ENCODE data around the gene TRIM67. TPM values are rescaled to one million over a fixed set of nuclear protein-coding genes. Genes with fewer than 3 reads are reported as not detected.

TRIM67 gene
- total RNA-seq, 1 experiment from 2014 or later, result not detected

DNA sequence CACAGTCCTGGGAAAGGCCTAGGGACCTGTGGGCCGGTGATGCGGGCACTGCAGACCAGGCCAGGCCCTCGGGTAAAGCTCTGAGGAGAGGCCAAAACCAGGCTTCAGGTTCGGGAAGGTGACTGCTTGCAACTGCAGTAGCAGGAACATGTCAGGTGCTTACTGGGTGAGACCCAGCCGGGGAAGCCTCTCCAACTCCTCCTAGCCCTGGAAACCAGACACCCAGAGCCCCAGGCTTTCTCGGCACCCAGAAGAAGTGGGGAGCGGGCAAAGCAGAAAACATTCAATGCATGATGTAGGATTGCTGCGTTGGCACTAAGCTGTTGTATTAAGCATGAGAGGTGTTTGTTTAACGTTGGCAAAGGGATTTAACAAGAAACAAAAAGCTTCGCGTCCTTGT is 58.9 kb downstream of the TRIM67 start (continued):
- TF ChIP-seq CREB1 (CRISPR knock-in tag; IDR thresholded peaks at IDR 0.05), result no peak
- TF ChIP-seq, protein P1, sequence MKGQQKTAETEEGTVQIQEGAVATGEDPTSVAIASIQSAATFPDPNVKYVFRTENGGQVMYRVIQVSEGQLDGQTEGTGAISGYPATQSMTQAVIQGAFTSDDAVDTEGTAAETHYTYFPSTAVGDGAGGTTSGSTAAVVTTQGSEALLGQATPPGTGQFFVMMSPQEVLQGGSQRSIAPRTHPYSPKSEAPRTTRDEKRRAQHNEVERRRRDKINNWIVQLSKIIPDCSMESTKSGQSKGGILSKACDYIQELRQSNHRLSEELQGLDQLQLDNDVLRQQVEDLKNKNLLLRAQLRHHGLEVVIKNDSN (CRISPR knock-in tag; IDR thresholded peaks at IDR 0.05), result no peak
- TF ChIP-seq, protein P2, sequence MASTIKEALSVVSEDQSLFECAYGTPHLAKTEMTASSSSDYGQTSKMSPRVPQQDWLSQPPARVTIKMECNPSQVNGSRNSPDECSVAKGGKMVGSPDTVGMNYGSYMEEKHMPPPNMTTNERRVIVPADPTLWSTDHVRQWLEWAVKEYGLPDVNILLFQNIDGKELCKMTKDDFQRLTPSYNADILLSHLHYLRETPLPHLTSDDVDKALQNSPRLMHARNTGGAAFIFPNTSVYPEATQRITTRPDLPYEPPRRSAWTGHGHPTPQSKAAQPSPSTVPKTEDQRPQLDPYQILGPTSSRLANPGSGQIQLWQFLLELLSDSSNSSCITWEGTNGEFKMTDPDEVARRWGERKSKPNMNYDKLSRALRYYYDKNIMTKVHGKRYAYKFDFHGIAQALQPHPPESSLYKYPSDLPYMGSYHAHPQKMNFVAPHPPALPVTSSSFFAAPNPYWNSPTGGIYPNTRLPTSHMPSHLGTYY (CRISPR knock-in tag; IDR thresholded peaks at IDR 0.05), result no peak
- TF ChIP-seq, protein P3, sequence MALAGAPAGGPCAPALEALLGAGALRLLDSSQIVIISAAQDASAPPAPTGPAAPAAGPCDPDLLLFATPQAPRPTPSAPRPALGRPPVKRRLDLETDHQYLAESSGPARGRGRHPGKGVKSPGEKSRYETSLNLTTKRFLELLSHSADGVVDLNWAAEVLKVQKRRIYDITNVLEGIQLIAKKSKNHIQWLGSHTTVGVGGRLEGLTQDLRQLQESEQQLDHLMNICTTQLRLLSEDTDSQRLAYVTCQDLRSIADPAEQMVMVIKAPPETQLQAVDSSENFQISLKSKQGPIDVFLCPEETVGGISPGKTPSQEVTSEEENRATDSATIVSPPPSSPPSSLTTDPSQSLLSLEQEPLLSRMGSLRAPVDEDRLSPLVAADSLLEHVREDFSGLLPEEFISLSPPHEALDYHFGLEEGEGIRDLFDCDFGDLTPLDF (CRISPR knock-in tag; IDR thresholded peaks at IDR 0.05), result no peak

DNA sequence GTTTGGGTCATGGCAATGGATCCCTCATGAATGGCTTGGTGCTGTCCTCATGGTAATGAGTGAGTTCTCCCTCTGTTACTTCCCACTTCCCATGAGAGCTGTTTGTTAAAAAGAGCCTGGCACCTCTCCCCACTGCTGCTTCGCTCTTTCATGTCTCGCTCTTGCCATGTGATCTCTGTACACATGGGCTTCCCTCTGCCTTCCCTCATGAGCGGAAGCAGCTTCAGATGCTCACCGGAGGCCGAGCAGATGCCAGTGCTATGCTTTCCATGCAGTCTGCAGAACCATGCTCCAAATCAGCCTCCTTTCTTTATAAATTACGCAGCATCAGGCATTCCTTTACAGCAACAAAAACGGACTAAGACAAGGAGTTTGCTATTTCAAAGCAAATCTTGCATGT is 64.3 kb downstream of the TRIM67 start:
- DNase-seq (ENCODE audit: low spot score) (no peak), ATAC-seq (no peak)
- no peaks in the 10 kb centered on the region for H3K4me1 Mint-ChIP-seq
- POLR2A ChIA-PET, result interaction anchor here (0.7 kb wide), 1 partner anchor 14 kb away, joined by 9 read pairs; no protein-coding TSS in a partner anchor
- peaks cover 22% of the 10 kb centered on the region for H3K36me3 Mint-ChIP-seq
- H3K27ac Mint-ChIP-seq, result no peak overlapping the region
- H3K27me3 Mint-ChIP-seq (ENCODE audit: low read depth), result peaks cover 3% of the 10 kb centered on the region; the same call in 1 of the 2 replicates
- H3K9me3 Mint-ChIP-seq, result no peaks in the 10 kb centered on the region
- TF ChIP-seq, protein P4, sequence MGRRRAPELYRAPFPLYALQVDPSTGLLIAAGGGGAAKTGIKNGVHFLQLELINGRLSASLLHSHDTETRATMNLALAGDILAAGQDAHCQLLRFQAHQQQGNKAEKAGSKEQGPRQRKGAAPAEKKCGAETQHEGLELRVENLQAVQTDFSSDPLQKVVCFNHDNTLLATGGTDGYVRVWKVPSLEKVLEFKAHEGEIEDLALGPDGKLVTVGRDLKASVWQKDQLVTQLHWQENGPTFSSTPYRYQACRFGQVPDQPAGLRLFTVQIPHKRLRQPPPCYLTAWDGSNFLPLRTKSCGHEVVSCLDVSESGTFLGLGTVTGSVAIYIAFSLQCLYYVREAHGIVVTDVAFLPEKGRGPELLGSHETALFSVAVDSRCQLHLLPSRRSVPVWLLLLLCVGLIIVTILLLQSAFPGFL (CRISPR knock-in tag; IDR thresholded peaks at IDR 0.05; ENCODE audit: borderline replicate concordance), result no peak
- TF ChIP-seq TCF7 (CRISPR knock-in tag; IDR thresholded peaks at IDR 0.05; ENCODE audit: low read depth) (no peak), SOX15 (CRISPR knock-in tag; IDR thresholded peaks at IDR 0.05) (no peak), ZNF423 (CRISPR knock-in tag; IDR thresholded peaks at IDR 0.05) (no peak), ZNF396 (CRISPR knock-in tag; IDR thresholded peaks at IDR 0.05; ENCODE audit: borderline replicate concordance) (no peak), ETV6 (CRISPR knock-in tag; IDR thresholded peaks at IDR 0.05) (no peak), FOXK1 (CRISPR knock-in tag; IDR thresholded peaks at IDR 0.05) (no peak), CREM (CRISPR knock-in tag; IDR thresholded peaks at IDR 0.05) (no peak), CBFB (CRISPR knock-in tag; IDR thresholded peaks at IDR 0.05; ENCODE audit: low read depth) (no peak), IRF2 (CRISPR knock-in tag; IDR thresholded peaks at IDR 0.05; ENCODE audit: borderline replicate concordance, low read depth) (no peak), ZNF317 (CRISPR knock-in tag; IDR thresholded peaks at IDR 0.05; ENCODE audit: borderline replicate concordance, low read depth) (no peak), GTF2I (CRISPR knock-in tag; conservative IDR thresholded peaks at IDR 0.05) (no peak)
- TF ChIP-seq, protein P5, sequence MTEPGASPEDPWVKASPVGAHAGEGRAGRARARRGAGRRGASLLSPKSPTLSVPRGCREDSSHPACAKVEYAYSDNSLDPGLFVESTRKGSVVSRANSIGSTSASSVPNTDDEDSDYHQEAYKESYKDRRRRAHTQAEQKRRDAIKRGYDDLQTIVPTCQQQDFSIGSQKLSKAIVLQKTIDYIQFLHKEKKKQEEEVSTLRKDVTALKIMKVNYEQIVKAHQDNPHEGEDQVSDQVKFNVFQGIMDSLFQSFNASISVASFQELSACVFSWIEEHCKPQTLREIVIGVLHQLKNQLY (CRISPR knock-in tag; IDR thresholded peaks at IDR 0.05), result no peak
- TF ChIP-seq, protein P6, sequence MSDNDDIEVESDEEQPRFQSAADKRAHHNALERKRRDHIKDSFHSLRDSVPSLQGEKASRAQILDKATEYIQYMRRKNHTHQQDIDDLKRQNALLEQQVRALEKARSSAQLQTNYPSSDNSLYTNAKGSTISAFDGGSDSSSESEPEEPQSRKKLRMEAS (CRISPR knock-in tag; IDR thresholded peaks at IDR 0.05), result no peak
- CTCF ChIA-PET, result no interaction called here
- no peak overlapping the region for H3K4me3 Mint-ChIP-seq

DNA sequence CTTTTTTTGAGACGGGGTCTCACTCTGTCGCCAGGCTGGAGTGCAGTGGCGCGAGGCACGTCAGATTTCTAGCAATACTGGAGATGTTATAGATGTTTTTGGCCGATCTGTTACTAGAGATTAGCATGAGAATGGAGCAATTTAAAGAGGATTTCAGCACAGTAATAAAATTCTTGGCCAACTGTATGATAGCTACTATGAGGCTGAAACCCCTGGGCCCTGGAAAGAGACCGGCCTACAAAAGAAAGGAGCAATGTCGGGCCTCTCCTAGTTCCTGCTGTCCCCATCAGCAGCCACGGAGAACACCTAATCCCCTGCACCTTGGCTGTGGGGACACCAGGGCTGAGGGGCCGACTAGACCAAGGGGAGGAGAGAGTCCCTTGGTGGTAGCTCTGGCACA is 69.7 kb downstream of the TRIM67 start:
- ChIA-PET CTCF (interaction anchor here (1.0 to 1.2 kb wide), 3 partner anchors 10 to 306 kb away, joined by 3 read pairs; no protein-coding TSS in a partner anchor), POLR2A (no interaction called here)
- no peak for DNase-seq (ENCODE audit: low spot score)
- Mint-ChIP-seq H3K36me3 (peaks cover 7% of the 10 kb centered on the region; the same call in 1 of the 2 replicates), H3K4me1 (no peaks in the 10 kb centered on the region), H3K27me3 (ENCODE audit: low read depth) (no peaks in the 10 kb centered on the region), H3K27ac (no peak overlapping the region), H3K4me3 (no peak overlapping the region), H3K9me3 (no peaks in the 10 kb centered on the region)
- ATAC-seq, result no peak
- no peak for TF ChIP-seq ZBTB21 (CRISPR knock-in tag; IDR thresholded peaks at IDR 0.05; ENCODE audit: borderline replicate concordance)
- TF ChIP-seq NFE2L1 (CRISPR knock-in tag; IDR thresholded peaks at IDR 0.05), result no peak
- TF ChIP-seq JUN (CRISPR knock-in tag; IDR thresholded peaks at IDR 0.05), result no peak
- TF ChIP-seq, protein P7, sequence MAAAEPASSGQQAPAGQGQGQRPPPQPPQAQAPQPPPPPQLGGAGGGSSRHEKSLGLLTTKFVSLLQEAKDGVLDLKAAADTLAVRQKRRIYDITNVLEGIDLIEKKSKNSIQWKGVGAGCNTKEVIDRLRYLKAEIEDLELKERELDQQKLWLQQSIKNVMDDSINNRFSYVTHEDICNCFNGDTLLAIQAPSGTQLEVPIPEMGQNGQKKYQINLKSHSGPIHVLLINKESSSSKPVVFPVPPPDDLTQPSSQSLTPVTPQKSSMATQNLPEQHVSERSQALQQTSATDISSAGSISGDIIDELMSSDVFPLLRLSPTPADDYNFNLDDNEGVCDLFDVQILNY (CRISPR knock-in tag; IDR thresholded peaks at IDR 0.05), result no peak
- no peak for TF ChIP-seq JAZF1 (CRISPR knock-in tag; IDR thresholded peaks at IDR 0.05)
- no peak for TF ChIP-seq ZNF232 (CRISPR knock-in tag; IDR thresholded peaks at IDR 0.05)
- no peak for TF ChIP-seq GTF2I (CRISPR knock-in tag; conservative IDR thresholded peaks at IDR 0.05)
- TF ChIP-seq, protein P8, sequence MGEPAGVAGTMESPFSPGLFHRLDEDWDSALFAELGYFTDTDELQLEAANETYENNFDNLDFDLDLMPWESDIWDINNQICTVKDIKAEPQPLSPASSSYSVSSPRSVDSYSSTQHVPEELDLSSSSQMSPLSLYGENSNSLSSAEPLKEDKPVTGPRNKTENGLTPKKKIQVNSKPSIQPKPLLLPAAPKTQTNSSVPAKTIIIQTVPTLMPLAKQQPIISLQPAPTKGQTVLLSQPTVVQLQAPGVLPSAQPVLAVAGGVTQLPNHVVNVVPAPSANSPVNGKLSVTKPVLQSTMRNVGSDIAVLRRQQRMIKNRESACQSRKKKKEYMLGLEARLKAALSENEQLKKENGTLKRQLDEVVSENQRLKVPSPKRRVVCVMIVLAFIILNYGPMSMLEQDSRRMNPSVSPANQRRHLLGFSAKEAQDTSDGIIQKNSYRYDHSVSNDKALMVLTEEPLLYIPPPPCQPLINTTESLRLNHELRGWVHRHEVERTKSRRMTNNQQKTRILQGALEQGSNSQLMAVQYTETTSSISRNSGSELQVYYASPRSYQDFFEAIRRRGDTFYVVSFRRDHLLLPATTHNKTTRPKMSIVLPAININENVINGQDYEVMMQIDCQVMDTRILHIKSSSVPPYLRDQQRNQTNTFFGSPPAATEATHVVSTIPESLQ (CRISPR knock-in tag; IDR thresholded peaks at IDR 0.05), result no peak
- no peak for TF ChIP-seq ZNF219 (CRISPR knock-in tag; IDR thresholded peaks at IDR 0.05; ENCODE audit: borderline replicate concordance)
- no peak for TF ChIP-seq HMGA2 (CRISPR knock-in tag; IDR thresholded peaks at IDR 0.05)
